Smooth muscle cell (in vitro differentiated cells): Measurements from ENCODE around the gene OR5AK2. TPM values are rescaled to one million over a fixed set of nuclear protein-coding genes. Genes with fewer than 3 reads are reported as not detected.

Source experiments
- DNase-seq: peaks from one replicate; lab custom pipeline; 2025; ENCODE audit not compliant: unreplicated experiment; lab: John Stamatoyannopoulos, UW
- H2AFZ ChIP-seq: fragments of 200-600 bp; sonication (generic); 2 replicates; pipeline ENCODE4 v1.6.0; 2016; ENCODE audit warnings: antibody characterized with exemption, low read depth, mild to moderate bottlenecking
- H3F3A ChIP-seq: fragments of 200-600 bp; sonication (generic); 2 replicates; pipeline ENCODE4 v1.6.0; 2017; ENCODE audit warnings: antibody characterized with exemption, low read depth
- H3K27ac ChIP-seq: fragments of 200-600 bp; sonication (generic); 2 replicates; pipeline ENCODE4 v1.5.1; 2016; ENCODE audit warnings: low read depth, mild to moderate bottlenecking
- H3K27me3 ChIP-seq: fragments of 200-600 bp; sonication (generic); 2 replicates; pipeline ENCODE4 v1.6.1; 2016; ENCODE audit warnings: low read depth, mild to moderate bottlenecking
- H3K36me3 ChIP-seq: fragments of 200-600 bp; sonication (generic); 2 replicates; pipeline ENCODE4 v1.5.1; 2016; ENCODE audit warnings: low read depth
- H3K4me1 ChIP-seq: fragments of 200-600 bp; sonication (generic); 2 replicates; pipeline ENCODE4 v1.5.1; 2016; ENCODE audit warnings: low read depth
- H3K4me2 ChIP-seq: fragments of 200-600 bp; sonication (generic); 2 replicates; pipeline ENCODE4 v1.6.0; 2016; ENCODE audit warnings: mild to moderate bottlenecking
- H3K4me3 ChIP-seq: fragments of 200-600 bp; sonication (generic); 2 replicates; pipeline ENCODE4 v1.5.1; 2016; ENCODE audit warnings: mild to moderate bottlenecking
- H3K79me2 ChIP-seq: fragments of 200-600 bp; sonication (generic); 2 replicates; pipeline ENCODE4 v1.6.0; 2016; ENCODE audit warnings: low read depth, mild to moderate bottlenecking
- H3K9ac ChIP-seq: fragments of 200-600 bp; sonication (generic); 2 replicates; pipeline ENCODE4 v1.6.0; 2016; ENCODE audit warnings: low read depth
- H3K9me3 ChIP-seq: fragments of 200-600 bp; sonication (generic); replicated peaks from 2 replicates; pipeline ENCODE4 v1.5.1; 2016; ENCODE audit warnings: low read depth
- H4K20me1 ChIP-seq: fragments of 200-600 bp; sonication (generic); 2 replicates; pipeline ENCODE4 v1.6.0; 2016; ENCODE audit warnings: low read depth
- CTCF ChIP-seq: fragments of 200-600 bp; sonication (generic); IDR thresholded peaks from 2 replicates; pipeline ENCODE4 v1.5.1; 2017; ENCODE audit warnings: borderline replicate concordance, mild to moderate bottlenecking, antibody characterized with exemption; ENCODE audit not compliant: insufficient read depth, poor library complexity, severe bottlenecking
- WGBS: methylation state at CpG from one replicate; pipeline ENCODE4 v1.1.7; 2016; ENCODE audit warnings: low lambda C conversion rate; 5-methylcytosine and 5-hydroxymethylcytosine counted together
- polyA plus RNA-seq: library from polyadenylated mRNA; unstranded; fragments of >200 nt; fragmentation: Nextera tagmentation; extraction: Ambion mirVana; gene quantifications from 2 replicates; pipeline ENCODE4 v1.2.1, GENCODE V29; 2016
- total RNA-seq: library from RNA; depleted of rRNA; stranded (reverse); fragments of >200 nt; gene quantifications from 2 replicates; pipeline ENCODE4 v1.2.3, GENCODE V29; 2014

The OR5AK2 gene
- total and polyA plus RNA-seq, 2 experiments from 2014 or later = not detected

- no peak overlapping the region for H3K9ac ChIP-seq
- H4K20me1 ChIP-seq = no peaks in the 10 kb centered on the region
- 92% methylated on average over 2 of the region's 2 CpGs for WGBS
- no peaks in the 10 kb centered on the region for H3K27me3 ChIP-seq
- no peaks in the 10 kb centered on the region for H3K4me1 ChIP-seq
- H3K27ac ChIP-seq = no peak overlapping the region
- H3K4me3 ChIP-seq = no peak overlapping the region
- no peak overlapping the region for H2AFZ ChIP-seq
- no peaks in the 10 kb centered on the region for H3F3A ChIP-seq
- no peaks in the 10 kb centered on the region for H3K9me3 ChIP-seq
- DNase-seq = no peak
- no peaks in the 10 kb centered on the region for H3K36me3 ChIP-seq
- TF ChIP-seq CTCF = no peak
- H3K79me2 ChIP-seq = no peaks in the 10 kb centered on the region
- no peak overlapping the region for H3K4me2 ChIP-seq
These were observed 27.0 kb downstream of the OR5AK2 start for GRCh38 chr11:57015679-57016078.

- H2AFZ ChIP-seq = no peak overlapping the region
- H3K9ac ChIP-seq = no peak overlapping the region
- H3K9me3 ChIP-seq = no peaks in the 10 kb centered on the region
- no peaks in the 10 kb centered on the region for H3K4me1 ChIP-seq
- no peak for TF ChIP-seq CTCF
- 97% methylated on average over 2 of the region's 2 CpGs for WGBS
- no peaks in the 10 kb centered on the region for H3K27me3 ChIP-seq
- H3K79me2 ChIP-seq = no peaks in the 10 kb centered on the region
- H3F3A ChIP-seq = no peaks in the 10 kb centered on the region
- H3K36me3 ChIP-seq = no peaks in the 10 kb centered on the region
- no peak overlapping the region for H3K4me3 ChIP-seq
- no peaks in the 10 kb centered on the region for H4K20me1 ChIP-seq
- no peak overlapping the region for H3K4me2 ChIP-seq
- no peak for DNase-seq
- H3K27ac ChIP-seq = no peak overlapping the region
These were observed 42.8 kb downstream of the OR5AK2 start for GRCh38 chr11:57031556-57031955.

Other genes with a start within 250 kb of the OR5AK2 start
- gene OR9G4, start 240.2 kb upstream of the OR5AK2 start, total RNA-seq = not detected in 2 replicates
- gene OR9G4, start 240.2 kb upstream of the OR5AK2 start, polyA plus RNA-seq = not detected in 2 replicates
- 0.18 TPM in 1 of 2 replicates, not detected in the other for gene LRRC55, start 193.0 kb downstream of the OR5AK2 start, total RNA-seq
- gene LRRC55, start 193.0 kb downstream of the OR5AK2 start, polyA plus RNA-seq = 0.04 and 0.10 TPM in 2 replicates
- gene APLNR, start 248.3 kb downstream of the OR5AK2 start, total RNA-seq = 98.5 and 103 TPM in 2 replicates
- 121 and 214 TPM in 2 replicates for gene APLNR, start 248.3 kb downstream of the OR5AK2 start, polyA plus RNA-seq